Astrocyte (in vitro differentiated cells and primary cell): ENCODE data around the gene HOXA2.

Experiments
- CTCF ChIP-seq: IDR thresholded peaks from 2 replicates; pipeline ENCODE4 v1.5.1; 2011; ENCODE audit warnings: low read depth, mild to moderate bottlenecking, inconsistent platforms, low read length, moderate library complexity; ENCODE audit not compliant: insufficient read depth
- EZH2 ChIP-seq: IDR thresholded peaks from 2 replicates; pipeline ENCODE4 v1.6.1; 2012; ENCODE audit warnings: mild to moderate bottlenecking, low read length, inconsistent platforms; ENCODE audit not compliant: insufficient read depth

GRCh38 chr7:27107391-27108381, 5.2 kb upstream of the HOXA2 start:
- TF ChIP-seq CTCF (no peak), EZH2 (no peak)
